Measurements from ENCODE around the gene ARFGAP2. TPM values are rescaled to one million over a fixed set of nuclear protein-coding genes. Genes with fewer than 3 reads are reported as not detected.

The ARFGAP2 gene
- total RNA-seq, 1 donor from 2014 or later: 51.1 TPM

GRCh38 chr11:47152126-47152952 lies 24.3 kb downstream of the ARFGAP2 start:
- Mint-ChIP-seq H3K9me3 (ENCODE audit: low read depth) (no peaks in the 10 kb centered on the region), H3K36me3 (ENCODE audit: low read depth) (peaks cover 6% of the 10 kb centered on the region), H3K27ac (ENCODE audit: unreplicated experiment) (no peak overlapping the region), H3K27me3 (ENCODE audit: low read depth) (no peaks in the 10 kb centered on the region), H3K4me1 (ENCODE audit: low read depth) (peaks cover 22% of the 10 kb centered on the region), H3K4me3 (ENCODE audit: unreplicated experiment) (no peak overlapping the region)
- DNase-seq (ENCODE audit: low spot score): no peak
- no peak for TF ChIP-seq CTCF (IDR thresholded peaks at IDR 0.05)

- H3K4me1 Mint-ChIP-seq (ENCODE audit: low read depth): peaks cover 22% of the 10 kb centered on the region
- no peaks in the 10 kb centered on the region for H3K27me3 Mint-ChIP-seq (ENCODE audit: low read depth)
- peaks cover 6% of the 10 kb centered on the region for H3K36me3 Mint-ChIP-seq (ENCODE audit: low read depth)
- H3K4me3 Mint-ChIP-seq (ENCODE audit: unreplicated experiment): no peak overlapping the region
- DNase-seq (ENCODE audit: low spot score): no peak
- no peak for TF ChIP-seq CTCF (IDR thresholded peaks at IDR 0.05)
- H3K27ac Mint-ChIP-seq (ENCODE audit: unreplicated experiment): no peak overlapping the region
- H3K9me3 Mint-ChIP-seq (ENCODE audit: low read depth): no peaks in the 10 kb centered on the region
These were observed 26.9 kb downstream of the ARFGAP2 start for GRCh38 chr11:47149782-47150181.

- no peak for DNase-seq (ENCODE audit: low spot score)
These were observed 27.7 kb downstream of the ARFGAP2 start for GRCh38 chr11:47148903-47149531.

GRCh38 chr11:47148270-47148669 lies 28.4 kb downstream of the ARFGAP2 start:
- no peak overlapping the region for H3K27ac Mint-ChIP-seq (ENCODE audit: unreplicated experiment)
- no peaks in the 10 kb centered on the region for H3K27me3 Mint-ChIP-seq (ENCODE audit: low read depth)
- peaks cover 6% of the 10 kb centered on the region for H3K36me3 Mint-ChIP-seq (ENCODE audit: low read depth)
- TF ChIP-seq CTCF (IDR thresholded peaks at IDR 0.05): no peak
- no peak for DNase-seq (ENCODE audit: low spot score)
- no peaks in the 10 kb centered on the region for H3K9me3 Mint-ChIP-seq (ENCODE audit: low read depth)
- peaks cover 14% of the 10 kb centered on the region for H3K4me1 Mint-ChIP-seq (ENCODE audit: low read depth)
- H3K4me3 Mint-ChIP-seq (ENCODE audit: unreplicated experiment): no peak overlapping the region

More at GRCh38 chr11:47148903-47149531, 27.7 kb downstream of the ARFGAP2 start:
- Mint-ChIP-seq H3K4me3 (ENCODE audit: unreplicated experiment) (no peak overlapping the region), H3K4me1 (ENCODE audit: low read depth) (peaks cover 16% of the 10 kb centered on the region), H3K36me3 (ENCODE audit: low read depth) (peaks cover 6% of the 10 kb centered on the region), H3K27ac (ENCODE audit: unreplicated experiment) (no peak overlapping the region), H3K27me3 (ENCODE audit: low read depth) (no peaks in the 10 kb centered on the region), H3K9me3 (ENCODE audit: low read depth) (no peaks in the 10 kb centered on the region)
- no peak for TF ChIP-seq CTCF (IDR thresholded peaks at IDR 0.05)

GRCh38 chr11:47147681-47148080 lies 29.0 kb downstream of the ARFGAP2 start:
- no peak overlapping the region for H3K27ac Mint-ChIP-seq (ENCODE audit: unreplicated experiment)
- H3K36me3 Mint-ChIP-seq (ENCODE audit: low read depth): peaks cover 6% of the 10 kb centered on the region
- no peaks in the 10 kb centered on the region for H3K27me3 Mint-ChIP-seq (ENCODE audit: low read depth)

More at GRCh38 chr11:47147681-47148080, 29.0 kb downstream of the ARFGAP2 start:
- H3K4me1 Mint-ChIP-seq (ENCODE audit: low read depth): peaks cover 15% of the 10 kb centered on the region
- TF ChIP-seq CTCF (IDR thresholded peaks at IDR 0.05): no peak
- no peaks in the 10 kb centered on the region for H3K9me3 Mint-ChIP-seq (ENCODE audit: low read depth)
- DNase-seq (ENCODE audit: low spot score): no peak
- H3K4me3 Mint-ChIP-seq (ENCODE audit: unreplicated experiment): no peak overlapping the region

Measured in chondrocyte (in vitro differentiated cells).